ENCODE data around the gene WDR82.
A peak's percentile ranks its signal among the peaks of the same experiment; 100 is the strongest.

Gene WDR82

DNA sequence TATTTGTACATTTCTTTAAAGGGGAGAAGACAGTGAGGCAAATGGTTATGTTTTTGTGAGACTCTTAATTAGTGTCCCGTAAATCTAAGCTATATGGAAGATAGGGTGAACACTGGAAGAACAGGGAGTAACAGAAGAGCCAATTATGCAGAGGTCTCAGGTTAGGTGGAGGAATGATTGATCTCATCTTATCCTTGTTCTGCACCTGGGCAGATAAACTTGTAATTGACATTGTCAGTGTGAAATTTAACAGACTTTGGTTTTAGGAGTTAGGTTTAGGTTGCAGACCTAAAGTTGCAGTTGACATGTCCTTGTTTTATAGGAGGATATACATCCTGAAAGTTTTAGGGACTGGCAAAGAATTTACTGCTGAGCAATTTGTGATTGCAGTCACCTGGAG is 36.4 kb downstream of the WDR82 start:
- no peak overlapping the region for H3K4me2 ChIP-seq (ENCODE audit: low read depth, low read length, poor library complexity, severe bottlenecking)
- no peaks in the 10 kb centered on the region for H3K9me2 ChIP-seq (replicated peaks; ENCODE audit: low read depth, low read length)
- H3F3A ChIP-seq (ENCODE audit: low read depth) = no peaks in the 10 kb centered on the region
- no peaks in the 10 kb centered on the region for H3K27me3 ChIP-seq (ENCODE audit: insufficient read depth, low read length, poor library complexity, severe bottlenecking)
- H2AFZ ChIP-seq (ENCODE audit: low read length) = no peak overlapping the region
- no peak overlapping the region for H3K9ac ChIP-seq (ENCODE audit: low read depth, low read length, poor library complexity, severe bottlenecking)
- no peaks in the 10 kb centered on the region for H3K9me3 ChIP-seq (ENCODE audit: insufficient read depth, low read depth, low read length)
- peaks cover 30% of the 10 kb centered on the region for H3K4me1 ChIP-seq (ENCODE audit: insufficient read depth, low read length, poor library complexity, severe bottlenecking)
- H3K79me2 ChIP-seq (ENCODE audit: insufficient read depth, low read length) = peaks cover 31% of the 10 kb centered on the region
- TF ChIP-seq, protein P1, sequence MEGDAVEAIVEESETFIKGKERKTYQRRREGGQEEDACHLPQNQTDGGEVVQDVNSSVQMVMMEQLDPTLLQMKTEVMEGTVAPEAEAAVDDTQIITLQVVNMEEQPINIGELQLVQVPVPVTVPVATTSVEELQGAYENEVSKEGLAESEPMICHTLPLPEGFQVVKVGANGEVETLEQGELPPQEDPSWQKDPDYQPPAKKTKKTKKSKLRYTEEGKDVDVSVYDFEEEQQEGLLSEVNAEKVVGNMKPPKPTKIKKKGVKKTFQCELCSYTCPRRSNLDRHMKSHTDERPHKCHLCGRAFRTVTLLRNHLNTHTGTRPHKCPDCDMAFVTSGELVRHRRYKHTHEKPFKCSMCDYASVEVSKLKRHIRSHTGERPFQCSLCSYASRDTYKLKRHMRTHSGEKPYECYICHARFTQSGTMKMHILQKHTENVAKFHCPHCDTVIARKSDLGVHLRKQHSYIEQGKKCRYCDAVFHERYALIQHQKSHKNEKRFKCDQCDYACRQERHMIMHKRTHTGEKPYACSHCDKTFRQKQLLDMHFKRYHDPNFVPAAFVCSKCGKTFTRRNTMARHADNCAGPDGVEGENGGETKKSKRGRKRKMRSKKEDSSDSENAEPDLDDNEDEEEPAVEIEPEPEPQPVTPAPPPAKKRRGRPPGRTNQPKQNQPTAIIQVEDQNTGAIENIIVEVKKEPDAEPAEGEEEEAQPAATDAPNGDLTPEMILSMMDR (conservative IDR thresholded peaks at IDR 0.05; ENCODE audit: low read length) = no peak
- TF ChIP-seq EZH2phosphoT487 (IDR thresholded peaks at IDR 0.05; ENCODE audit: borderline replicate concordance) = no peak
- no peaks in the 10 kb centered on the region for H3K36me3 ChIP-seq (ENCODE audit: insufficient read depth, low read length)
- no peak overlapping the region for H3K4me3 ChIP-seq (ENCODE audit: low read length, poor library complexity, severe bottlenecking)
- peaks cover 15% of the 10 kb centered on the region for H4K20me1 ChIP-seq (ENCODE audit: insufficient read depth, low read length, poor library complexity, severe bottlenecking)

DNA sequence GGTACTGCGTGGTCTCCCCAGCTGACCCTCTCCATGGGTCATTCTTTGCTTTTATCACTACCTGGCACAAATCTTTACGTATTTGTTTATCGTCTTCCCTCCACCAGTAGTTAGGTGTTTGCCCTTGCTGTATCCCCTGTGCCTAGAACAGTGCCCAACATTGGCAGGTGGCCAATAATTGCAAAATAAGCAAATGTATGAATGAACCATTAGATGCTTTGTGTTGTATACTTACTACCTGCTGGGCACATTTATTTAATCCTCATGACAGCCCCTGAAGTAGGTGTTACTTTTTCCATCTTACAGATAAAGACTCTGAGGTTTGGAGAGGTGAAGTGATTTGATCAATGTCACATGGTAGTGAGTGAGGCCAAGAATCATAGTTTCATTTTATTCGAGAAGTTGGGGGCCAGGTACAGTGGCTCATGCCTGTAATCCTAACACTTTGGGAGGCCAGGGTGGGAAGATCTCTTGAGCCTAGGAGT is 37.5 kb downstream of the WDR82 start:
- Histone ChIP-seq H4K20me1 (ENCODE audit: insufficient read depth, low read length, poor library complexity, severe bottlenecking) (peaks cover 15% of the 10 kb centered on the region), H3K4me1 (ENCODE audit: insufficient read depth, low read length, poor library complexity, severe bottlenecking) (peaks cover 31% of the 10 kb centered on the region), H3K9me3 (ENCODE audit: insufficient read depth, low read depth, low read length) (no peaks in the 10 kb centered on the region), H3K9ac (ENCODE audit: low read depth, low read length, poor library complexity, severe bottlenecking) (peak overlapping the region; percentile 97), H3K36me3 (ENCODE audit: insufficient read depth, low read length) (no peaks in the 10 kb centered on the region), H3K4me2 (ENCODE audit: low read depth, low read length, poor library complexity, severe bottlenecking) (peak overlapping the region; percentile 75), H3K79me2 (ENCODE audit: insufficient read depth, low read length) (peaks cover 41% of the 10 kb centered on the region), H3K4me3 (ENCODE audit: low read length, poor library complexity, severe bottlenecking) (peak overlapping the region; percentile 16), H2AFZ (ENCODE audit: low read length) (no peak overlapping the region), H3K27me3 (ENCODE audit: insufficient read depth, low read length, poor library complexity, severe bottlenecking) (no peaks in the 10 kb centered on the region), H3F3A (ENCODE audit: low read depth) (no peaks in the 10 kb centered on the region), H3K9me2 (replicated peaks; ENCODE audit: low read depth, low read length) (no peaks in the 10 kb centered on the region)
- TF ChIP-seq EZH2phosphoT487 (IDR thresholded peaks at IDR 0.05; ENCODE audit: borderline replicate concordance) = no peak
- TF ChIP-seq, protein P1 (conservative IDR thresholded peaks at IDR 0.05; ENCODE audit: low read length) = no peak

DNA sequence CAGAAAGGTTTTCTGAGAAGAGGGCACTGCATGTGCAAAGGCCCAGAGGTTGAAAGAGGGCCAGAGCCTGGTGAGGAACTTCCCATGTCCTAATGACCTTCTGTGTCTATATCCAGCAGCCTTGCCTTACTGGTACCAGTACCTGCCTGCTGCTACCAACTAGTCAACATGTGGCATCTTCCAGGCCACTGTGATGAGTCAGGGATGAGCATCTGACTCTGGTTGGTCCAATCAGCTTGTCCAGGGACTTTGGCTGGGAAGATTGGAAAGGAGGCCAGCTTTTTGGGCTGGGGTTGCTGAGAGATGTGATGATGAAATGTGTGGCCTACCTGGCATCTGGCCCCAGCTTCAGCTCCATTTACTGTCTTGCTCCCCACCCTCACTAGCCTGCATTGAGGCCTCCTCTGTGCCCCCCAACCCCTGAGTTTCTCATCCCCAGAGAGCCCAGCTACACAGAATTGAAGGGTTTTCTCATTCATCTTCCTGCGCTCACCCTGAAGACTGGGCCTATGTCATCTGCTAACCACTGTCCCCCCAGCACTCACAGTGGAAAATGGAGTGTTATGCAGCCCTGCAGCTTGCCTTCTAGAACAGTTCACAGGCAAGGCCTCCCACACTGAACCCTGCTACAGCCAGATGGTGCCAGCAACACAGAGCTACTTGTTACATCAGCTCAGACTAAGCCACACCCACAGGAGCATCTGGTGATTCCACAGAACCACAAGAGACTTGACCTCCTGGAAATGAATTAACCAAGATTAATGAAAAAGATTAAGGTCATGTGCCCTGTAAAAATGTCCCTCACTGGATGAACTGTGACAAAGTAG is 38.2 kb downstream of the WDR82 start:
- peaks cover 15% of the 10 kb centered on the region for H4K20me1 ChIP-seq (ENCODE audit: insufficient read depth, low read length, poor library complexity, severe bottlenecking)
- no peaks in the 10 kb centered on the region for H3K9me3 ChIP-seq (ENCODE audit: insufficient read depth, low read depth, low read length)
- peaks cover 46% of the 10 kb centered on the region for H3K79me2 ChIP-seq (ENCODE audit: insufficient read depth, low read length)
- peak overlapping the region; percentile 97 for H3K9ac ChIP-seq (ENCODE audit: low read depth, low read length, poor library complexity, severe bottlenecking)
- H3F3A ChIP-seq (ENCODE audit: low read depth) = no peaks in the 10 kb centered on the region
- no peak overlapping the region for H2AFZ ChIP-seq (ENCODE audit: low read length)
- no peaks in the 10 kb centered on the region for H3K36me3 ChIP-seq (ENCODE audit: insufficient read depth, low read length)
- peak overlapping the region; percentile 75 for H3K4me2 ChIP-seq (ENCODE audit: low read depth, low read length, poor library complexity, severe bottlenecking)
- no peaks in the 10 kb centered on the region for H3K9me2 ChIP-seq (replicated peaks; ENCODE audit: low read depth, low read length)
- no peaks in the 10 kb centered on the region for H3K27me3 ChIP-seq (ENCODE audit: insufficient read depth, low read length, poor library complexity, severe bottlenecking)
- H3K4me3 ChIP-seq (ENCODE audit: low read length, poor library complexity, severe bottlenecking) = peak overlapping the region; percentile 99
- TF ChIP-seq EZH2phosphoT487 (IDR thresholded peaks at IDR 0.05; ENCODE audit: borderline replicate concordance) = no peak
- TF ChIP-seq, protein P1 (conservative IDR thresholded peaks at IDR 0.05; ENCODE audit: low read length) = 0 out of 2 replicates have a peak, but pooled peaks have one; percentile 29
- peaks cover 34% of the 10 kb centered on the region for H3K4me1 ChIP-seq (ENCODE audit: insufficient read depth, low read length, poor library complexity, severe bottlenecking)
